ENCODE data around the gene ZBED1.

The ZBED1 gene

GRCh38 chrX:2451501-2452316 is 49.1 kb downstream of the ZBED1 start:
- DNase-seq, result no peak

- no peak for DNase-seq
Measured at GRCh38 chrX:2450681-2451080, 50.1 kb downstream of the ZBED1 start.

DNA sequence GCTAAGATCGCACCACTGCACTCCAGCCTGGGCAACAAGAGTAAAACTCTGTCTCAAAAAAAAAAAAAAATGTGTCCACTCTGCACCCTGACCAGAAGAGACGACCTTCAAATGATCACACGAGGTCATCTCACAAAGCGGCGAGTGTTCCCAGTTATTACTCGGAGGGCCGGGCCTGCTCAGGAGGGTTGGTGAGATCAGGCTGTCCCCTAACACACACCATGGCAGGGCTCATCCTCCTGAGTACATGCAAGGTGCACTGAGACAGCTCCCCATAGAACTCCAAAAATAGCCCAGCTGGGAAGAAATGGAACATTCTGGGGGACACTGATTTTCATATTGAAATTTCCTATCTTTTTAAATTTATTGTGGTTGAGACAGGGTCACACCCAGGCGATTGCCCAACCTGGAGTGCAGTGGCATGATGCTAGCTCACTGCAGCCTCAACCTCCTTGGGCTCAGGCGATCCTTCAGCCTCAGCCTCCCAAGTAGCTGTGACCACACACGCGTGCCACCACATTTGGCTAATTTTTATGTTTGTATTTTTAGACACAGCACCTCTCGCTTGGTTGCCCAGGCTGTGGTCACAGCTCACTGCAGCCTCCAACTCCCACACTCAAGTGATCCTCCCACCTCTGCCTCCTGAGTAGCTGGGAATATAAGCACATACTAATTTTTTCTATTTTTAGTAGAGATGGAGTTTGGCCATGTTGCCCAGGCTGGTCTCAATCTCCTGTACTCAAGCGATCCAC is 51.5 kb downstream of the ZBED1 start:
- no peak for DNase-seq

DNA sequence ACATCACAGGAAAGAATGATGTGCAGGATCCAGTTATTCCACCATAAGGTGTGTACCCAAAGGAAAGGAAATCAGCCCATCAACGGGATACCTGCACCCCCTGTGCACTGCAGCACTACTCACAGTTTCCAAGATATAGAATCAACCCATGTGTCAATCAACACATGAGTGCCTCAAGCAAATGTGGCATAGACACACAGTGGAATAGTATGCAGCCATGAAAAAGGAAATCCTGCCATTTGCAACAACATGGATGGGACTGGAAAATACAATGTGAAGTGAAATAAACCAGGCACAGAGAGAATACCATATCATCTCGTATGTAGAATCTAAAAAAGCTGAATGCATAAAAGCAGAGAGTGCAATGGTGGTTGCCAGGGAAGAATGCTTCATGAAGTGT is 53.3 kb downstream of the ZBED1 start:
- no peak for DNase-seq

DNA sequence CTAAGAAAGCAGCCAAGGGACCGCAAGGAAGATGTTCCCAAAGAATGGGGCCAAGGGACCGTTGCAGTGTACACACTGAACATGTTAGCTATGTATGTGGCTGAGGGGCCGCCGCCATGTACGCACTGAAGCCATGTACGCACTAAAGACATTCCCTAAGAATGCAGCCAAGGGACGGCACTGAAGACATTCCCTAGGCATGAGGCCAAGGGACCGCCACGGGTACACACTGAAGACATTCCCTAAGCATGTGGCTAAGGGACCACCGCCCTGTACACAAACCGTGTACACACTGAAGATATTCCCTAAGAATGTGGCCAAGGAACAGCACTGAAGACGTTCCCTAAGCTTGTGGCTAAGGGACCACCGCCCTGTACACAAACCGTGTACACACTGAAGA is 54.0 kb downstream of the ZBED1 start:
- DNase-seq, result no peak

- DNase-seq, result no peak
Measured at GRCh38 chrX:2445662-2446623, 54.8 kb downstream of the ZBED1 start.

- DNase-seq, result no peak
Measured at GRCh38 chrX:2442694-2443093, 58.1 kb downstream of the ZBED1 start.

GRCh38 chrX:2441466-2441865 is 59.3 kb downstream of the ZBED1 start:
- DNase-seq, result no peak

GRCh38 chrX:2439613-2440012 is 61.2 kb downstream of the ZBED1 start:
- DNase-seq, result no peak
